Activated CD4-positive, alpha-beta T cell treated with anti-CD3 and anti-CD28 coated beads, Interleukin-2, Interleukin-6, amounts not matched to agents 100 ng/mL and 50 ng/mL, durations not matched to agents 16 hours and 8 hours (primary cell): ENCODE data around the gene KCTD1.
A peak's percentile ranks its signal among the peaks of the same experiment; 100 is the strongest.

Source experiments
- DNase-seq: peaks from one replicate; pipeline ENCODE4 v3.0.0-alpha.2; 2020

Gene KCTD1

GRCh38 chr18:26521617-26522016 lies 26.7 kb downstream of the KCTD1 start:
- DNase-seq = no peak

GRCh38 chr18:26520974-26521373 lies 27.4 kb downstream of the KCTD1 start:
- DNase-seq = no peak

GRCh38 chr18:26519114-26519513 lies 29.2 kb downstream of the KCTD1 start:
- no peak for DNase-seq

GRCh38 chr18:26516964-26517363 lies 31.4 kb downstream of the KCTD1 start:
- DNase-seq = no peak

- DNase-seq = no peak
Measured at GRCh38 chr18:26515643-26516487, 32.5 kb downstream of the KCTD1 start.

GRCh38 chr18:26511339-26512071 lies 36.8 kb downstream of the KCTD1 start:
- no peak for DNase-seq

GRCh38 chr18:26510337-26510736 lies 38.0 kb downstream of the KCTD1 start:
- DNase-seq = no peak

GRCh38 chr18:26506012-26506411 lies 42.3 kb downstream of the KCTD1 start:
- DNase-seq = no peak

- DNase-seq = no peak
Measured at GRCh38 chr18:26504831-26505230, 43.5 kb downstream of the KCTD1 start.

GRCh38 chr18:26503382-26503781 lies 45.0 kb downstream of the KCTD1 start:
- no peak for DNase-seq

- DNase-seq = no peak
Measured at GRCh38 chr18:26502823-26503222, 45.5 kb downstream of the KCTD1 start.

GRCh38 chr18:26497866-26498265 lies 50.5 kb downstream of the KCTD1 start:
- DNase-seq = no peak

GRCh38 chr18:26496528-26496927 lies 51.8 kb downstream of the KCTD1 start:
- no peak for DNase-seq

GRCh38 chr18:26495287-26495686 lies 53.1 kb downstream of the KCTD1 start:
- no peak for DNase-seq

GRCh38 chr18:26493021-26493420 lies 55.3 kb downstream of the KCTD1 start:
- DNase-seq = no peak

- no peak for DNase-seq
Measured at GRCh38 chr18:26491194-26491816, 57.0 kb downstream of the KCTD1 start.

GRCh38 chr18:26489881-26490280 lies 58.5 kb downstream of the KCTD1 start:
- no peak for DNase-seq

- DNase-seq = no peak
Measured at GRCh38 chr18:26489191-26489590, 59.2 kb downstream of the KCTD1 start.

GRCh38 chr18:26488417-26489009 lies 59.8 kb downstream of the KCTD1 start:
- no peak for DNase-seq

GRCh38 chr18:26487437-26487836 lies 60.9 kb downstream of the KCTD1 start:
- peak; percentile 14 for DNase-seq

- no peak for DNase-seq
Measured at GRCh38 chr18:26483633-26484032, 64.7 kb downstream of the KCTD1 start.

- no peak for DNase-seq
Measured at GRCh38 chr18:26482569-26482968, 65.8 kb downstream of the KCTD1 start.
